Measurements from ENCODE around the gene LARP1B.
"Not testable (repeated sequence)": the region's sequence is repeated elsewhere in the genome, so short reads cannot be mapped to it uniquely, and the experiment has no call there.

LARP1B gene

GRCh38 chr4:128060699-128061565 is at the start of gene LARP1B:
Gene LARP1B (plus strand): TSS chr4:128061312. CDS start chr4:128074952, 13,640 bp downstream.
- DNase-seq (ENCODE audit: low read depth in 2 of 2), result peak; percentile 85 to 91

- no peak for DNase-seq (ENCODE audit: low read depth in 2 of 2)
Observed at GRCh38 chr4:128025319-128025718, 35.8 kb upstream of the LARP1B start.

- DNase-seq (ENCODE audit: low read depth in 2 of 2), result no peak
Observed at GRCh38 chr4:128029907-128030306, 31.2 kb upstream of the LARP1B start.

- no peak for DNase-seq (ENCODE audit: low read depth in 2 of 2)
Observed at GRCh38 chr4:128031756-128032384, 29.2 kb upstream of the LARP1B start.

GRCh38 chr4:128039568-128039967 is 21.5 kb upstream of the LARP1B start:
- no peak for DNase-seq (ENCODE audit: low read depth in 2 of 2)

- DNase-seq (ENCODE audit: low read depth in 2 of 2), result not testable (repeated sequence)
Observed at GRCh38 chr4:128047019-128047418, 14.1 kb upstream of the LARP1B start.

- not testable (repeated sequence) for DNase-seq (ENCODE audit: low read depth in 2 of 2)
Observed at GRCh38 chr4:128047514-128047913, 13.6 kb upstream of the LARP1B start.

- not testable (repeated sequence) for DNase-seq (ENCODE audit: low read depth in 2 of 2)
Observed at GRCh38 chr4:128051229-128051628, 9.9 kb upstream of the LARP1B start.

- not testable (repeated sequence) for DNase-seq (ENCODE audit: low read depth in 2 of 2)
Observed at GRCh38 chr4:128054907-128055306, 6.2 kb upstream of the LARP1B start.

GRCh38 chr4:128055441-128056206 is 5.5 kb upstream of the LARP1B start:
- not testable (repeated sequence) for DNase-seq (ENCODE audit: low read depth in 2 of 2)

- no peak for DNase-seq (ENCODE audit: low read depth in 2 of 2)
Observed at GRCh38 chr4:128056396-128056795, 4.7 kb upstream of the LARP1B start.

- no peak for DNase-seq (ENCODE audit: low read depth in 2 of 2)
Observed at GRCh38 chr4:128060121-128060698, 902 bp upstream of the LARP1B start.

- DNase-seq (ENCODE audit: low read depth in 2 of 2), result peak; percentile 33 to 48
Observed at GRCh38 chr4:128061566-128062536, 739 bp downstream of the LARP1B start.

- DNase-seq (ENCODE audit: low read depth in 2 of 2), result not testable (repeated sequence)
Observed at GRCh38 chr4:128066453-128066820, 5.3 kb downstream of the LARP1B start.

GRCh38 chr4:128068918-128069317 is 7.8 kb downstream of the LARP1B start:
- no peak for DNase-seq (ENCODE audit: low read depth in 2 of 2)

GRCh38 chr4:128076464-128076863 is 15.4 kb downstream of the LARP1B start:
- no peak for DNase-seq (ENCODE audit: low read depth in 2 of 2)

- DNase-seq (ENCODE audit: low read depth in 2 of 2), result not testable (repeated sequence)
Observed at GRCh38 chr4:128095293-128095692, 34.2 kb downstream of the LARP1B start.

- no peak for DNase-seq (ENCODE audit: low read depth in 2 of 2)
Observed at GRCh38 chr4:128107766-128108165, 46.7 kb downstream of the LARP1B start.

GRCh38 chr4:128123036-128123435 is 61.9 kb downstream of the LARP1B start:
- DNase-seq (ENCODE audit: low read depth in 2 of 2), result no peak

- DNase-seq (ENCODE audit: low read depth in 2 of 2), result no peak
Observed at GRCh38 chr4:128130621-128131020, 69.5 kb downstream of the LARP1B start.

- no peak for DNase-seq (ENCODE audit: low read depth in 2 of 2)
Observed at GRCh38 chr4:128134925-128135324, 73.8 kb downstream of the LARP1B start.
